ENCODE results near the gene SLC2A5.
"Not testable (repeated sequence)": the region's sequence is repeated elsewhere in the genome, so short reads cannot be mapped to it uniquely, and the experiment has no call there.

SLC2A5 gene

DNA sequence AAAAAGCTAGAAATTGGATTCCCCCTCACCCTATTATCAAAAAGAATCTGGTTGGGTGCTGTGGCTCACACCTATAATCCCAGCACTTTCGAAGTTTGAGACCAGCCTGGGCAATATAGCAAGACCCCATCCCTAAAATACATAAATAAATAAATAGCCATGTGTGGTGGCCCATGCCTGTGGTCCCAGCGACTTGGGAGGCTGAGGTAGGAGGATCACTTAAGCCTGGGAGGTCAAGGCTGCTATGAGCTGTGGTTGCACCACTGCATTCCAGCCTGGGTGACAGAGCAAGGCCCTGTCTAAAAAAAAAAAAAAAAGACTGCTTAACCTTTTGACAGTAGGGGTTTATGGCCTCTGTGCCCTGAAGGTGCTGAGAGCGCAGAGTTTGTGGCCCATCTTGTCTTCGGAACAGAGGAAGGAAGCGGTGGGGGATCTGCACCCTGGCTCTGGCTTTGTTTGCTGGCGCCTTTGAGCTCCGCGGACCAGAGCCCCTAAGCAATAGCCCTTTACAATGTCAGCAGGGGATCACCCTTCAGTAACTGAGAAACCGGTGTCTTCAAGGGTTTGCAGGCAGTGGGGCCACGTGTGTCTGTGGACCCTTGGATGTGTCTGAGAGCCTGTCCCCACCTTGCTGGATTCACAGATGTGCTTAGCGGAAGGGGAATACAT is 65.3 kb downstream of the SLC2A5 start:
- no peak for DNase-seq

DNA sequence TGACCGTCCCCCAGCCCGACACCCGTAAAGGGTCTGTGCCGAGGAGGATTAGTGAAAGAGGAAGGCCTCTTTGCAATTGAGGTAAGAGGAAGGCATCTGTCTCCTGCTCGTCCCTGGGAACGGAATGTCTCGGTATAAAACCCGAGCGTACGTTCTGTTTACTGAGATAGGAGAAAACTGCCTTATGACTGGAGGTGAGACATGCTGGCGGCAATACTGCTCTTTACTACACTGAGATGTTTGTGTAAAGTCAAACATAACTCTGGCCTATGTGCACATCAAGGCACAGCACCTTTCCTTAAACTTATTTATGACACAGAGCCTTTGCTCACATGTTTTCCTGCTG is 67.2 kb downstream of the SLC2A5 start:
- not testable (repeated sequence) for DNase-seq

DNA sequence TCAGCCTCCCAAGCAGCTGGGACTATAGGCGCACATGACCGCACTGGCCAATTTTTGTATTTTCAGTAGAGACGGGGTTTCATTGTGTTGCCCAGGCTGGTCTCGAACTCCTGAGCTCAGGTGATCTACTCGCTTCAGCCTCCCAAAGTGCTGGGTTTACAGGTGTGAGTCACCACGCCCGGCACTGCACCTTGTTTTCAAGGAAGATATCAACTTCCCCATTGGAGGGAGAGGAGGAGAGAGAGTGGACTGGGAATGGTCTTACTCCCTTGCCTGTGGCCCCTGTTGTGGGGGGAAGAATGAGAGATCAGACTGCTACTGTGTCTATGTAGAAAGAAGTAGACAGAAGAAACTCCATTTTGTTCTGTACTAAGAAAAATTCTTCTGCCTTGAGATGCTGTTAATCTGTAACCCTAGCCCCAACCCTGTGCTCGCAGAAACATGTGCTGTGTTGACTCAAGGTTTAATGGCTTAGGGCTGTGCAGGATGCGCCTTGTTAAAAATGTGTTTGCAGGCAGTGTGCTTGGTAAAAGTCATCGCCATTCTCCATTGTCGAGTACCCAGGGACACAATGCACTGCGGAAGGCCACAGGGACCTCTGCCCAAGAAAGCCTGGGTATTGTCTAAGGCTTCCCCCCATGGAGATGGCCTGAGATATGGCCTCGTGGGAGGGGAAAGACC is 67.8 kb downstream of the SLC2A5 start:
- DNase-seq: not testable (repeated sequence)

DNA sequence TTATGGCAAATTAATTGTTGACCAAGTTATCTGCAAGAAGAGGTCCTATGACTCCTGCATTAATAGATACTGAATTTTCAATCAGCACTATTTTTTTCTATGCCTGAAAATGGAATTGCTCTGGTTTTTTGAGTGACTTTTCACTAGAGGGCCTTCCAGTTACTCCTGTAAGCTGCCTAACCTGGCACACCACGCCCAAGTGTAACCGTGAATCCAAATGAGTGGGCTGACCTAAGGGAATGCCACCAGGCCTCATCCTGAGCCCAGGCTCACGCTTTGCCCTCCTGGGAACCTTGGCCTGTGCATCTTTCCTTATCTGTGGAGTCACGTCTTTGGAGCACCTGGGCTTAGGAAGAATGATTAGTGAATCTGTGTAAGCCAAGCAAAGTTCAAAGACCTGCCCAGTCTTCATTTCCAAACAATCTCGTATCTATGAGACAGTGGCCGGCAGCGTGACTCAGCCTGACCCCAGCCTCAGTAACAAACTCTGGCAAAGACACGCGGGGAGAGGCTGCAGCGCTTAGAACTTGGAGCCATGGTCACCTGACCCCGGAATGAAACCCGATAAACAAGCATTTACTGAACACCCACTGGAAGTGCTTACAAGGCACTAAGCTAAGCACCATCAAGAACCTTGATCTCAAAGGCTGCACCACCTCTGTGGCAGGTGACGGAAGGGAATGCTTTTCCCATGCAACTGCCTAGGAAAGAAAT is 75.3 kb downstream of the SLC2A5 start:
- not testable (repeated sequence) for DNase-seq

DNA sequence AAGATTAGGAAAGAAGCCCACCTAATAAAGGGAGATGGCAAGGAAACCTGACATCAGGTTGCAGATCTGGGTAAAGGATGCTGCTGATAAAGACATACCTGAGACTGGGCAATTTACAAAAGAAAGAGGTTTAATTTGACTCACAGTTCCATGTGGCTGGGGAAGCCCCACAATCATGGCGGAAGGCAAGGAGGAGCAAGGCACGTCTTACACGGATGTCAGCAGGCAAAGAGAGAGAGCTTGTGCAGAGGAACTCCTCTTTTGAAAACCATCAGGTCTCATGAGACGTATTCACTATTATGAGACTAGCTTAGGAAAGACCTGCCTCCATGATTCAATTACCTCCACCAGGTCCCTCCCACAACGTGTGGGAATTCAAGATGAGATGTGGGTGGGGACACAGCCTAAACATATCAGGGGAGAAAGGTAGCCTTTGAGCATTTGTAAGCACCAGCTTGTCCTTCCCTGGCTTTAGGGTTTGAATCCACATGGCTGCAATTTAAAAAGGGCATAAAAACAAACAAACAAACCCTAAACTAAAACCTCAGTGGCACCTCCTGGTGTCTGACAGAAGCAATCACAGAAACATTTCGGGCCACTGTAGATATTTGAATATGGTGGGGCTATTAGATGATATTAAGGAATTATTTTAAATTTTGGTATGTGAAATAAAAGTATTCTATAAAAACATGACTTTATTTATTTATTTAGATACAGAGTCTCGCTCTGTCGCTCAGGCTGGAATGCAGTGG is 76.3 kb downstream of the SLC2A5 start:
- DNase-seq: no peak

DNA sequence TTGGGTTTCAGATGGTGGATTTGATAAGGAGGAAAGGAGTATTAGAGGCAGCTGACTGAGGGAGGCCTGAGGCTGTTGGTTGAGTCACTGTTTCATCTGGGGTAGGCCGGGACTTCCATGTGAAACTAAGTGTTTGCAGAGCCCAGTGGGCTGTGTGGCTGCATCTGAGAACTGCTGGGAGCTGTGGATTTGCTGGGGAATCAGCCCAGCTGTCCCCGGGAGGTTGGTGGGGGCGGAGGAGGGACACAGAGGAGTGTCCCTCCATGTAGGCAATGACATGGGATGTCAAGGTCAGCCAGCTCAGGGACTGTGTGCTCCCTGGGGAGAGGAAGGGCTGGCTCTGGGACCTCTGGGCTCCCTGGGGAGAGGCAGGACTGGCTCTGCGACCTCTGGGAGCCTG is 79.6 kb downstream of the SLC2A5 start:
- no peak for DNase-seq

DNA sequence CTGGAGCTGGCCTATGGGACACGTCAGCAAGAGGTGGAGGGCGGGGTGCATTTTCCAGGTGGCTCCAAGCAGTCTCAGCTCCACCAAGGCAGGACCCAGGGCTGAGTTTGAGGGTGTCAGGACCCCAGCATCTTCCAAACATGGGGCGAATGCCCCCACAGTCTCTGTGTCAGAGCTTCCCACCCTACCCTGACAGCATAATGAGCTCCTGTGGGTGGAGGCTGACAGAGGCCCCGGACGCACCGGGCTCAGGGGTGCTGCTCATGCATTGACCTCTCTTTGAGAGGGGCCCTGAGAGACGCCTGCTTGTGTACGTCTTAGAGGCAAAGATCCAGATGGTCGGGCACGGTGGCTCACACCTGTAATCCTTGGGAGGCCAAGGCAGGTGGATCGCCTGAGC is 80.4 kb downstream of the SLC2A5 start:
- no peak for DNase-seq

DNA sequence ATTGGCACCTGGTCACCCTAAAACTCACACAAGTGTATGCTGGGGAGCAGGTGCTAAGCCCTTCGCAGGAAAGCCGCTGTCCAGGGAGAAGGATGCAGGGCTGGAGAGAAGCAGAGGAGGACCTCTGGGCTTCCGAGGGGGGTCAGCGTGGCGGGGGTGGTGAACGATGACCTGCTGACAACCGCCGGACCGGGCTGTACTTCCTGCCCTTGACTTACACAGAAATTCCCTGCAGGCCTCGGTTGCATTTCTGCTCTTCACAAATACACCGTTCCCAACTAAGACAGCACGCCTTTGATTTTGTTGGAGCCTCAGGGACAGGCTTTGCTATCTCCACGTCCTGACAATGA is 80.8 kb downstream of the SLC2A5 start:
- no peak for DNase-seq

DNA sequence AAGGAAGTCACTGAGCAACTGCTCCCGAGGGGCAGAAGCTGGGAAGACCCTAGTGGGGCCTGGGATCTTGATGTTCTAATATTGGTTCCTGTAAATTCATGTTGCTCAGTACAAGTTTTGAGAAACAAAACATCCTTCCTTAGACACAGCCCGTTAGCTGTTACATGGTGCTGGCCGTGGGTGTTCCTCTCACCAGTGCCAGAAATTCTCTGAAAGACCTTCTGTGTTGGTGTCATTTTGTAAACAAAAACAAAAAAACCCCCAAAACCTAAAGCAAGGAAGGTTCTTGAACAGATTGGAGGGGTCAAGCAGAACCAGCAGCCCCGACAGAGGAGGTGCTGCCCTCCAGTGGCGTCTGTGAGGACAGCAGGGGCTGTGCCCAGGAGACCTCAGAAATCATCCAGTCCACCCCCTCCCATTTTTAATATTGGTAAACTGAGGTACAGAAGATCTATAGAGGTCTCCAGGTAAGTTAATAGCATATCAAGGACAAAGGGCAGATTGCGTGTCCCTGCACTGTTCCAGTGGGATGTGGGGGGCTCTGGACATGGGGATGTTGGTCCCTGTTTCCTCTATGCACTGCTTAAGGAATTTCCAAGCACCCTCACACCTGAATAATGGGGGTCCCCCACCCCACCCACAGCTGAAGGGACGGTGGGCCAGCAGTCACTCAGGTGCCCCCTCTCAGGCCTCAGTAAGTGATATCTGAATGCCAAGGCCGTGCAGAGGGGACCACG is 81.4 kb downstream of the SLC2A5 start:
- DNase-seq: peak; percentile 58

DNA sequence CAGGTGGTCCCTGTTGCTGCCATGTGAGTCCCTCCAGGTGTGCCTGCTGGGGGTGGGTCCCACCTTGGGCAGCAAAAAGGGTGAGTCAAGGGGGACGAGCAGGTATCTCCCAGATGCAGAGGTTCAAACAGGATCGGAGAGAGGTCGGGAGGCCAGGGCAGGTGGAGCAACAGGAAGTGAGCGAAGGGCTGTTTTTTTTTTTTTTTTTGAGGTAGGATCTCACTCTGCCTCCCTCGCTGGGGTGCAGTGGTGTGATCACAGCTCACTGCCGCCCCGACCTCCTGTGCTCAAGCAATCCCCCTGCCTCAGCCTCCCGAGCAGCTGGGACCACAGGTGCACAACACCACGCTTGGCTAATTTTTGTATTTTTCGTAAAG is 82.6 kb downstream of the SLC2A5 start:
- no peak for DNase-seq

DNA sequence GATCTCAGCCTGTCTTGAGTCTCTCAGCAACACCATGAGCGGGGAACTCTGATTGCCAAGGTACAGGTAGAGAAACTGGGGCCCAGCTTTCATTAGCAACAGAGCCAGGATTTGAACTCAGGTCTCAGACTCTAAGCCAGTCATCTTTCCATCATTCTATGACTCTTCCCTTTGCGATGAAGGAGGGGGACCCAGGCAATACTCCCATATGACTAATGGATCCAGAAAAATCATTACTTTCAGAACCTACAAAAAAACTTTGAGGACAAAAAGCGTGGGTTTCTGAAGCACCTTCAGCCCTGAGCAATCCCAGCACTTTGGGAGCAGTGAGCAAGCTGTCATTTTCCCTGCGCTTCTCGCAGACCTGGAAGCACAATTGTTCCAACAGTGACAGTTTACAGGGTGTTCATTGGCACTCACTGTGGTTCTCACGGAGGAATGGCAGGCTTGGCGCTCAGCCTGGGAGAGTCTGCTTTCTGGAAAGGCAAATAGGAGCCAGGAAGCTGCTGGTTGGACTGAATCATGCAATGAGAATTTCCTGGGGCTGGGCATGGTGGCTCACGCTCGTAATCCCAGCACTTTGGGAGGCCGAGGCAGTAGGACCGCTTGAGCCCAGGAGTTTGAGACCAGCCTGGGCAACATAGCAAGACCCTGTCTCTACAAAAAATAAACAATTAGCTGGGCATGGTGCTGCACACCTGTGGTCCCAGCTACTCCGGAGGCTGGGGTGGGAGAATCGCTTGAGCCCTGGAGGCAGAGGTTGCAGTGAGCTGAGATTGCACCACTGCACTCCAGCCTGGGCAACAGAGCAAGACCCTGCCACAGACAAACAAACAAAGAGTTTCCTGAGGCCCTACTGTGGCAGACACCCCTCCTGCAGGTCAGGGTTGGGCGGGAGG is 83.3 kb downstream of the SLC2A5 start:
- DNase-seq: no peak

Measured in effector CD4-positive, alpha-beta T cell (primary cell).